Measurements from ENCODE around the gene SPATA9.

SPATA9 gene, protein sequence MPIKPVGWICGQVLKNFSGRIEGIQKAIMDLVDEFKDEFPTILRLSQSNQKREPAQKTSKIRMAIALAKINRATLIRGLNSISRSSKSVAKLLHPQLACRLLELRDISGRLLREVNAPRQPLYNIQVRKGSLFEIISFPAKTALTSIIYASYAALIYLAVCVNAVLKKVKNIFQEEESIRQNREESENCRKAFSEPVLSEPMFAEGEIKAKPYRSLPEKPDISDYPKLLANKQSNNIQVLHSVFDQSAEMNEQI

DNA sequence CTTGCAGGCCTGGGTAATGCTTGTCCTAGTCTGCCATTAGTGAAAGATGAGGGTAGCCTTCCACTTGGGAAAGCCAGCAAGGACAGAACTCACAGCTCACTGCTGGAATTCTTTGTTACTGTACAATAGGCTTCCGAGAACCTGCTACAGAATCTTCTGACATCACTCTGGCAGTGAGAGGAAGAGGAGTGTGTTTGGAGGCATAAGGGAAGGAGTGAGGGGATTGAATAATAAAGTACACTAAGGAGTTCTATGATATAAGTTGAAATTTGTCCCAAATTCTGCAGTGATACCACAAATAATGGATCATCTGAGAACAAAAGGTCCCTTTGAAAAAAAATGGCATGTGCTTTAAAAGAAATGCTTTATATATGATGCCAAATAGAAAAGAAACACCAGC lies at the start of gene SPATA9:
Gene SPATA9 (minus strand): TSS at position 101 of the 400 bp plus-strand sequence. CDS start 137 bp downstream, outside the sequence.
- no peak for DNase-seq

DNA sequence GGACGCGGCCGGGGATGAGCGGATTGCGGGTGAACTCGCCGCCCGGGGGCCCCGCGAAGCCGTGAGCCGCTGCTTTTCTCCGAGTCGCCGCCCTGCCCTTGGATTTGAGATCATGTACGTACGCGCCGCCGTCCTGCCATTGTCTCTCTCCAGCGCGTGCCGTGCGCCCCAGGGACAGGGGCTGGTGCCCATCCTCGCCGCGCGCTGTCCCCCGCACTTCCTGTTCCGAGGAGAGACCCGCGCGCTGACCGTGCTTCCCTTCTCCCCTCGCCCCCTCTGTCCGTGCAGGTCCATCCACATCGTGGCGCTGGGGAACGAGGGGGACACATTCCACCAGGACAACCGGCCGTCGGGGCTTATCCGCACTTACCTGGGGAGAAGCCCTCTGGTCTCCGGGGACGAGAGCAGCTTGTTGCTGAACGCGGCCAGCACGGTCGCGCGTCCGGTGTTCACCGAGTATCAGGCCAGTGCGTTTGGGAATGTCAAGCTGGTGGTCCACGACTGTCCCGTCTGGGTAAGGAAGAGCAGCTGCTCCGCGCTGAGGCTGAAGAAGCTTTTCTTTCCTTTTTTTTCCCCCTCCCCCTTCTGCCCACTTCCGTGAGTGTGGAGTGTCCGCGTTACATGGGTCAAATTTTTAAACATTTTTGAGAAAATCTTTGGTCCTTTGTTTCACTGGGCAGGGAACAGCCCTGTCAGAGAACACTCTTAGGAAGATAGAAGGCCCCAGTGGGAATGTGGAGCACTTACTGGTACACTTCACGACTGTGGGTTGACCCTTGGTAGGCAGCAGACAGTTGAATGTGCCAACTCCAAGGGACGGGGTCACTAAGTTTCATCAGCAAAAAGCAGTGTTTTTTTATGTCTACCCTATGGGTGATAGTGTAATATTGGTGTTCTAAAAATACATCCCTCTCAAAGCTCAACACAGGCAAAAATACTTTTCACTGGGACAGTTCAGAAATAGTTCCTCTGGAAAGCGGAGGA lies 49.1 kb upstream of the SPATA9 start:
- no peak for DNase-seq

DNA sequence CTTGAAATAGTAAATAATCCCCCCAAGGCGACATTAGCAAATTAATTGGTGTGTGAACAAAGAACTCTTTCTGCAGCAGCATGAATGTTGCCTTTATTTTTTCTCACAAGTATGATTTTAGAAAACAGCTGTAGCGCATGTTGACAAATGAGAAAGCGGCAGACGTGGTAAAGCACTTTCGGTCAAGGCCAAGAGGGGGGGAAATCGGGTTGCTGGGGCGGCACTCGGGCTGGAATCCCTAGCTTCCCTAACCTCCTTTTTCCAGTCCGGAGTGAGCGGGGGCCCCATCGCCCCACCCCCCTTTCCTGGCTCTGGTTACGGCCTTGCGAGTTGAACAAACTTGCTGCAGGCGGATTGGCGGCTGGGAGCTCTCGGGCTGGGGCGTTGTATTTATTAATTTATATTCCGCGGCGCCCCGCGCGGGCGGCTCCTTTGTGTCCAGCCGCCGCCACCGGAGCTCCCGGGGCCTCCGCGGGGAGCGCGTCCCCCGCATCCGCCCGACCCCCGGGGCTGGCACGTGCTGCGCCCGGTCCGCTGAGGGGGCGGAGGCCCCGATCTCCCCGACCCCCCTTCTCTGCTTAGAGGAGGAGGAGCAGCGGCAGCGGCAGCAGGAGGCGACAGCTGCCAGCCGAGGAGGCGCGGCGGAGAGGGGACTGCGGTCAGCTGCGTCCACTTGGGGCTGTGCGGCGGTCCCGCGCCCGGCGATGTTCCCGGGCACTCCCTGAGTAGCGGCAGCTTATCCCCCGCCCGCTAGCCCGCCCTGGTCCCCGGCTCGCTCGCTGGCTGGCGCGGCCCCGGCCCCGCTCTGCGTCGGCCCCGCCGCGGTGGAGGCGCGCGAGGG lies 48.2 kb upstream of the SPATA9 start, which contains the start of gene RHOBTB3:
Gene RHOBTB3 (plus strand): TSS at position 607 of the 841 bp plus-strand sequence. CDS start 347 bp downstream, outside the sequence.
- peak; percentile 30 for DNase-seq

DNA sequence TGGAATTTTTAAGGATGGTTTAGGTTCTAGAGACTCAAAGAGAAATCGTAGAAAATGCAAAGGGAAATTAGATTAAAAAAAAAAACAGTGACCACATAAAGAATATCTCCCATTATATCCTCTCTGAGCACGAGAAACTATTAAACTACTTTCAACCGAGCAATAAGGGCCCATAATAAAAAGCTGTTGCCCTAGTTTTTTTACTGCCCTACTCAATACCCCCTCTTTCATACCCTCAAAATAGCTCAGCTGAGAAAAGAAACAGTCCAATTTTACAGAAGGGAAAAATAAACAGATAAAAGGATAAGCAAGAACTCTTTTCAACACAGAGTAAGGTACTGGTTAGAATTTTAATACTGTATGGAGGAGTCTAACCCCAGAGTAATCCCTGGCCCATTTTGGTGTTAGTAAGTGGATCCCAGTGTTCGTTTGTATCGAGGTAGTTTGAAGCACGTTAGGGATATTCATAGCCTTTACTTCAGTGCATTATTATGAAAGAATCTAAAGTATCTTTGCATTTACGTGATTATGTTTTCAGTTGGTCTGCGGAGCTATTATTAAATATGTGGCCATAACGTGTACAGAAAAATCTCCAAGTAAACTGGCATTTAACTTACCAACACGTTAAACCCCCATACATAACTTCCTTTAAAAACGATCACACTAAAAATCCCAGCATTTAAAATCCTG lies 47.4 kb upstream of the SPATA9 start:
- DNase-seq: no peak

DNA sequence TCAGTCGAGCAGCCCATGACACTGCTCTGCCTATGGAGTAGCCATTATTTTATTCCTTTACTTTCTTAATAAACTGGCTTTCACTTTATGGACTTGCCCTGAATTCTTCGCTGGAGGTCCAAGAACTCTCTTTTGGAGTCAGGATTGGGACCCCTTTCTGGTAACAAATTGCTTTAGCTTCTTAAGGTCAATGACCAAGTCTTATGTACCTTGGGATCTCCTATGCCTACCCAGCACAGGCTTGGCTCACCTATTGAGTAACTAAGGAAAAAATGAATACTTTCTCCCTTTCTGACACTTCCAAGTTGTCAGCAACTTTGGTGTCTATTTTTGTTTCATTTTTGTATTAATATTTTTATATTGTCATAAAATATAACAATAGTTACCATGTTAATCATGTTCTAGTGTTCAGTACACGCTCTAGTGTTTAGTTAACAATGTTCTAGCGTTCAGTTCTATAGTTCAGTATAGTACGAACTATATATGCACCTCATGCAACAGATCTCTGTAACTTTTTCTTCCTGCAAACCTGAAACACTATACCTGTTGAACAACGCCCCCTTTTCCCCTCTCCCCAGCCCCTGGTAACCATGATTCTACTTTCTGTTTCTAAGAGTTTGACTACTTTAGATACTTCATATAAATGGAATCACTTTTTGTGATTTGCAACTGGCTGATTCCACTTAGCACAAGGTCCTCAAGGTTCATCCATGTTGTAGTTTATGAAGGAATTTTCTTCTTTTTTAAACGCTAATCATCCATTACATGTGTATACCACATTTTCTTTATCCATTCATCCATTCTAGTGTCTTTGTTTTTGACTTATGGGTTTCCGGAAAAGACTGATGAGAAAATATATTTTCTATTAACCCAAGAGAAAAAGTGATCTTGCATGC lies 46.6 kb upstream of the SPATA9 start:
- DNase-seq: no peak

DNA sequence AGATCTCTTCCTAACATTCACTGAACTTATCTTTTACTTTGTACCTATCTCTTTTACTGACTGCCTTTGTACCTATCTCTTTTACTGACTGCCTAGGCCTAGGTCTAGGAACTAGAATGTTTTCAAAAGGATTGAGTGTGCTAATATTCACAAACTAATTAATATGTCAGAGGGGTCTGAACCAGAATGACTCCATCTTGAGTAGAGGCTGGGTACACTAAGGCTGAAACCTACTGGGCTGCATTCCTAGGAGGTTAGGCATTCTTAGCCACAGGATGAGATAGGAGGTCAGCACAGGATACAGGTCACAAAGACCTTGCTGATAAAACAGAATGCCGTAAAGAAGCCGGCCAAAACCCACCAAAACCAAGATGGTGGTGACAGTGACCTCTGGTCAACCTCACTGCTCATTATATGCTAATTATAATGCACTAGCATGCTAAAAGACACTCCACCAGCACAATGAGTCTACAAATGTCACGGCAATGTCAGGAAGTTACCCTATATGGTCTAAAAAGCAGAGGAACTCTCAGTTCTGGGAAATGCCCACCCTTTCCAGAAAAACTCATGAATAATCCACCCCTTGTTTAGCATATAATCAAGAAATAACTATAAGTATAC lies 45.8 kb upstream of the SPATA9 start:
- DNase-seq: no peak

DNA sequence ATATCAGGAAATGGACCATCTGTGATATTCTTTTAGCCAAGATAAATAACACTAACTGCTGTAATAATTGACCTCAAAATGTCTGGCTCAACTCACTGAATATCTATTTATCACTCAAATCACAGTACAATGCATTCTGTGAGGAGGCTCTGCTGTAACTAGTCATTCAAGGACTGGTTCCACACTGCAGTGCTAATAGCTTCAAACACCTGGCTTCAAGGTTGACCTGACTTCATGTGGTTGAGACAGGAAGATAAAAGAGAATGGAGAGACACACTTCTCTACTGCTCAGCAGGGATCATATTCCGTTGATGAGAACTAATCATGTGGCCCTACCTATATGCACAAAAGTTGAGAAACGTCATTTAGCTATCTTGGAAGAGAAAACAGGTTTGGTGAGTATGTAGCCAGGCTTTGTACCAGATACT lies 45.0 kb upstream of the SPATA9 start:
- no peak for DNase-seq

DNA sequence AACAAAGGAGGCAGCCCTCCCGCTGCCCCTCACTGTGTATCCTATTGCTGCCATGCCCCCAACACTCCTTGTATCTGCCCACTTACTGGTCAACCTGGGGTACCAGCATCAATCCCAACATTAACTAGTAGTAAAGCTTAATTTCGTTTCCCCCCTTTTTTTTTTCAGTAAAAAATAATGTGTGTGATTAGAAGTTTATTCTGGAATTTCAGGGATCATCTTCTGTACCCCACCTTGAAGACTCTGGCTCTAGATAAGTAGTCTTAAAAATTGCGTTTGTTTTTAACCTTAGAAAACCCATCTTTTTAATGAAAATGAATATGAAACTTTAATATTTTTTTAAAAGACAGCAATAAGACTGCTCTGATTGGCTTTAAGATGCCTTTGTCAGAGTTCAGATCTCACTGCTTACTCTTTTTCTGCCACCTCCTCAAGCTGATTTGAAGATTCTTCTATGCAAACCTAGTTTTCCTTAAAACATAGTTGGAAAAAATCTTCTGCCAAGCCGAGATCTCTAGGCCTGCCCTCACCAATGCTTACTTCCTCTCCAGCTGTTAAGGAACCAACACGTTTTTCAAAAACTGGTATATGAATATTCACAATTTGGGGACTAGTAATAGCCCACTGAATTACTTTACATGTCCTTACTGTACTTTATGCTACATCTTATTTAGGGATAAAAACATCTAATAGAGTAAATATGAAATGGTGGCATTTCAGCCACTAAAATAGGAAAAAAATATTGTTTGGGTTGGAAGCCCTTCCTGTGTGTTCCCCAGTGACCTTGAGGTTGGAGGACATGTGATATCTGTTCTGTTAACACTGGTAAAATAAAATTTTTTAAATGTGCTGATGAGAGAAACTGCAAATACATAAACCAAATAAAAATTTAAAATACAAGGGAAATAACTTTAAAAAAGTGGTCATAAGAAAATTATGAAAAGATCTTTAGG lies 44.3 kb upstream of the SPATA9 start:
- DNase-seq: no peak

DNA sequence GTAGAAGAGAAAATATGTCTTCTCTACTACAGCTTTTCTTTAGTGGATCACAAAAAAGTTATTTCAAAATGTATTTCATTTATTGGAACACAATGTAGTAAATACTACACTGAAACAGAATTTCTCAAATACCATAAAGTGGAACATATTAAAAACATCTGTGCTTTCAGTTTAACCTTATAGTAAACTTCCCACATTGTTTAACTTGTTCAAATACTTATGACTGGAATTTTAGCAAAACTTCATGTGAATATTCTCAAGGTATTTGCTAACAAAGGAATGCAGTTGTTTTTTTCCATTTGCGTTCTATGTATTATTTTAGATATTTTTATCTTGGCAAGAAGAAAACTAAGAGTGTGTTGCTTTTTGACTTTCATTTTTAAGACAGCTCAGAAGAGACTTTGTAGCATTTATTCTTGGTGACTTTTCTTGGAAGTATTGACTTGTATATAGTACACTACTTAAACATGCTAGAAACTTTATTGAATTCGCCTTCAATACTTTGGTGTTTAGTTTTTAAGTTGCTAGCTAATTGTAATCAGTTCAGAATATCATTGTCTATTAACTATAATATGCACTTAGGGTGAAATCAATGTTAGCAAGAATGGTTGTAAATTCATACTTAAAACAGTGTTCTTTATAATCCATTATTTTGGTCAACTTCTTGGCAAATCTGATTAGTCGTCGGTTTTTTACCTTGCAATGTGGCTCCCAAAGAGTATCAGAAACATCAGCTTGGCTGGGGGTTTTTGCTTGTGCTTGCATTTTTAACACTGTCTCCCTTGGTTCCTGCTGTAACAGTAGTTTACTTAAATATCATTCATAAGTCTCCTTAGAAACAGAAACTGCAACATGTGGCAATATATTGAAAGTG lies 43.4 kb upstream of the SPATA9 start:
- no peak for DNase-seq

DNA sequence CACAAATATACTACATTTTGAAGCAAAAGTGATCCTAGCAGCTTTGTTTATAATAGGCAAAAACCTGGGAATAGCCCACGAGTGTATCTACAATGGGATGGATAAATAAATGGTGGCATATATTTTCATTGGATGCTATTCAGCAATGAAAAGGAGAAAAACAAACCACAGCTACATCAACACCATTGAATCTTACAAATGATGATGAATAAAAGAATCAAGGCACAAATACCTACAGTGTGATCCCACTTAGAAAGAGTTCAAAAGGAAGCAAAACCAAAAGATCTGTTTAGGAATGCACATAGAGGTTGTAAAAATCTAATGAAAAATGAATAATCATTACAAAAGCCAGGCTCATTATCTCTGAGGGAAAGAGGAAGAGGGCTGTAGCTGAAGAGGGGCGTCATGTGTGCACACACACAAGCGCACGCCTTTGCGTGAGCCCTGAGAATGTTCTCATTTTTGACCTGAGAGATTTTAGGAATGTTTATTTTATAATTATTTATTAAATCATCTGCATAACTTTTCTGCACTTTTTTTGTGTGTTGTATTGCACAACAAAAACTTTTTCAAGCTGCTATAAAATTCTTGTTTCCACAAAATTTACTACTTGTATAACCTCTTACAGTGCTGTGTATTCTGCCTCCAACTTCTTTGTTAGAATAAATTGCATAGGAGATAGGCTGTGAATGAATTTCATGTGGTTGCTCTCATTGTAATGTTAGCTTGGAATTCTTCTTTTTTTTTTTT lies 42.5 kb upstream of the SPATA9 start:
- no peak for DNase-seq

DNA sequence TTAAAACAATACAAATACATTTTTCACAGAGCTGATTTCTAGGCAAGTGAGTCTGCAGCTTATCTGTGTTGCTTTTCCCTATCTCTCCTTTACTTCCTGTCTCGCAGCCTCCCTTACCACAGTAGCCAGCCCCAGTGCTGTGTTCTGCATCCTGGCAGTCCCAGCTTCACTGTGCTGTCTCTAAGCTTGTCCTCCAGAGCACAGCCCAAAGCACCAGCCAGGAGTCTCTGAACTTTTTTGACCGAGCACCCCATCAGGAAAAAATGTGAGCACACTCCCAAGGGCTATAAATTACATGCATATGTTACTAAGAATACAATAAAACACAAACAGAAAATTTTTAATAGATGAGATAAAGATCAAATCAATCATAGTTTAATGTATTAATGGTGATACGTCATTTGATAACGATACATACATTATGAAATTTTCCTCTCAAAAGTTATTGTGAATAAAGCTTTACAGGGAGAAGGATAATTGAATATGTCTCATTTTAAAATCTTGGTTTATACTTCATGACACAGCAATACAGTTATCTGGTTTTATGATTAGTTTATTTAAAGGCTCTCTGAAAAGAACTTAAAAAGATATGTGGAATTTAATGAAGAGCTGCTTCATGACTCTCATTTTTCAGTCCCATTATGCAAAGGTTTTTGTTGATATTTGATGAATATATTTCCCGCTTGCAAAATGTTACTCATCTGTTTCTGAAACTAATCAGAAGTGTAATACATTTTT lies 41.0 kb upstream of the SPATA9 start:
- no peak for DNase-seq

DNA sequence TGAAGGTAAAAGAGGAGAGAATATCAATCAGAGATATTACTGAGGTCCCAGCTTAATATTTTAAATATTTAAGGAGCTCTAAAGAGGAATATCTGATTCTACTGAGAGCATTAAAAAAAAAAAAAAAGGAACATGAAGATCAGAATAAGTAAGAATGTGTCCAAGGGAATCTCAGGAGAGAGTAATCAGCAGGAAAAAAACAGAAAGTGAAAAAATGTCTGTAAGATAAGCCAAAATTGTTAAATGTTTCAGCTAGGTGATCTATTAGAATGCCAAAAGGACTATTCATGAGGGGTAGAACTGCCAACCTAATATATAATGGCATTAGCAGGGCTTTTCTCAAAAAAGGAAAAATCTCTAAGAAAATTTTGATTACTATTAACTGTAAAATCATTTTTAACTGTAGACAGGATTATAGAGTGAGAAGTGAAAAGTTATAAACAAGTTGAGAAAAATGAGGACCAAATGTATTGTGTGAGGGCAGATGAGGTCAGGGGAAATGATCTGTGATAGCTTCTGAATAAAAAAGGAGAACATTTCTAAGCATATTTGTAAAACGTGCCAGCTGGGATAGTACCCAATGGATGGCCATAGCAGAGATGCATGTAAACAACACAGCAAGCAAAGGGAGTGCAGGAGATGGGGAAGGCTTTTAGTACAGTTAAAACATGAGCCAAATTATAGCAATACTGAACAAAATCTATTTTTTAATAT lies 38.9 kb upstream of the SPATA9 start:
- DNase-seq: no peak

DNA sequence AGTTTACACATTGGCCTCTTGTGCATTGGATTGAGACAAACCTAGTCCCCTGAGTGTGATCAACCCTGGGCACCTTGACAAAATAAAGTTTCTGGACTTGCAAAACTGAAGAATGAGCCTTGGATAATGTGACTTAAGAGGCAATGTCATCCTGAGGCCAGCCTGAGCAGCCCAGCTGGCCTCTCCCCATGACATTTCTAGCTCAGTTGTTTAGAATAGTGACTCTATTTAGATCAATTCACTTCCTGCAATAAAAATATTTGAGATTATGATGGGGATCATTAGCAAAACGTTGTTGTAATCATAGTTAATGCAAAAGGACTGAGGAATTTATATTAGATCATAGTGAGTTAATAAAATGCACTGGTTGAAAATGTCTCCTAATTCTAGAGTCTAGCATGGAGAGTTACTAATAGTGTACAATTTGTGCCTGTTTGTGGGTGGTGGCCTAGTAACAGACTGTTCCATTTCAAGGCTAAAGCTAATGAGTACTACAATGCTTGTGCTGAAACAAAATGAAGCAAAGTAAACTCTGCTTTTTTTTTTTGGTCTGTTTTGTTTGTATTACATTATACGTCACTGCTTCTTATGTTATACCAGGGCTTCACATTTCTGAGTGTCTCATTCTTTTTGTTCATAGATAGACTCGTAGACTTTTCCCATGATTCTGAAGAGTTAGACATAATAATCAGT lies 37.4 kb upstream of the SPATA9 start:
- no peak for DNase-seq

DNA sequence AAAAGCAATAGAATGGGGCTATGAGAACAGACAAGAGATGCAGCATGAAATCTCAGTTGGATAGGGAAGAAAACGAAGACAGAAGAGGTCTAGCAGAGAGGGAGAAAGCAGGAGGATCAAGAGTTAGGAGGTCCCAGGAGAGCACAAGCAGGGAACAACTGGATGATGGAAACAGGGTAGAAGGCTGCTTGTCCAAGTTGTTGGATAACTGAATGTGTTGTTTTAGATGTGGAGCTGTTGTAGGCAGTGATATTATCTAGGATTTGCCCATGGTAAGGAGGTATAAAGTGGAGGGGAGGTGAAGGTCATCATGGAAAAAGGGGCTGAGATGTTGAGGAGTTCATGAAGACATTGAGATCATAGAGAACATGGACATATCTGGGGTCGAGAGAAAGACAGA lies 35.9 kb upstream of the SPATA9 start:
- DNase-seq: no peak

DNA sequence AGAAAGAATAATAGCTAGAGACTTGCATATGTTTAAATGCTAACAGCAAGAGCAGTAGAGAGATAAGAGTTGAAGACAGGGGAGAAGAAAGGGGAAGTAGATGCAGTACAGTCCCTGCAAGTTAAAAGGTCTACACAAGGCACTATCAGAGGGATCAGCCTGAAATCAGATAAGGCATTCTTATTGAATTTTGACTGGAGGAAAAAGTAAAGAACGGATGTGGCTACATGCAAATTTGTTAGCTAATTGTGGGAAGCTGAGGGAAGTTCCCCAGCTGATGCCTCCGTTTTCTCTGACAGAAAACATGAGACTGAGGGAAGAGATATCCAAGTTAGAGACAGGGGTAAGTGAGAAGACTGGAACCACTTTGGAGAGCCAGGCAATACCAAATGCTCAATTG lies 35.4 kb upstream of the SPATA9 start:
- peak; percentile 71 for DNase-seq

DNA sequence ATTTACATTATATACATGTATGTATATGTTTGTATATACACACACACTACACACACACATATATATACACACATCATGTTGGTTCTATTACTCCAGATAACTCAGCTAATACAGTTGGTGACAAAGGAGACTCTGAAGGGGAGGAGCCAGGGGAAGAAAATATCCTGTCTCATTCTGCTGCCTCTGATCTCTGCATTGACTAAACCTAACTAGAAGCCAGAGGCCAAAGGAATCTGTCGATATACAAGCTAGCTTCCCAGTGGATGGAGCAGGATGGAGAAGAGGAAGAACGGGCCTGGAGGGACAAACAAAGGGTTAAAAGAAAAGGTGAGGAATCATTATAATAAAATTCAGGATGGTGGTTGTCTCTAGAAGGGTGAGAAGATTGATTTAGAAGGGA lies 34.6 kb upstream of the SPATA9 start:
- DNase-seq: no peak

Data from activated CD4-positive, alpha-beta T cell treated with anti-CD3 and anti-CD28 coated beads, Interleukin-2, Interleukin-6, amounts not matched to agents 100 ng/mL and 50 ng/mL, durations not matched to agents 16 hours and 8 hours (primary cell).